ENCODE data around the gene LRRC3.

Gene LRRC3

GRCh38 chr21:44487831-44488230 is 32.5 kb downstream of the LRRC3 start:
- DNase-seq (ENCODE audit: insufficient read length, low spot score) (no peak), FAIRE-seq (no peak)
- TF ChIP-seq, protein P1, sequence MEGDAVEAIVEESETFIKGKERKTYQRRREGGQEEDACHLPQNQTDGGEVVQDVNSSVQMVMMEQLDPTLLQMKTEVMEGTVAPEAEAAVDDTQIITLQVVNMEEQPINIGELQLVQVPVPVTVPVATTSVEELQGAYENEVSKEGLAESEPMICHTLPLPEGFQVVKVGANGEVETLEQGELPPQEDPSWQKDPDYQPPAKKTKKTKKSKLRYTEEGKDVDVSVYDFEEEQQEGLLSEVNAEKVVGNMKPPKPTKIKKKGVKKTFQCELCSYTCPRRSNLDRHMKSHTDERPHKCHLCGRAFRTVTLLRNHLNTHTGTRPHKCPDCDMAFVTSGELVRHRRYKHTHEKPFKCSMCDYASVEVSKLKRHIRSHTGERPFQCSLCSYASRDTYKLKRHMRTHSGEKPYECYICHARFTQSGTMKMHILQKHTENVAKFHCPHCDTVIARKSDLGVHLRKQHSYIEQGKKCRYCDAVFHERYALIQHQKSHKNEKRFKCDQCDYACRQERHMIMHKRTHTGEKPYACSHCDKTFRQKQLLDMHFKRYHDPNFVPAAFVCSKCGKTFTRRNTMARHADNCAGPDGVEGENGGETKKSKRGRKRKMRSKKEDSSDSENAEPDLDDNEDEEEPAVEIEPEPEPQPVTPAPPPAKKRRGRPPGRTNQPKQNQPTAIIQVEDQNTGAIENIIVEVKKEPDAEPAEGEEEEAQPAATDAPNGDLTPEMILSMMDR (IDR thresholded peaks at IDR 0.05; ENCODE audit: insufficient read depth, missing control alignments), result no peak

- TF ChIP-seq, protein P1 (IDR thresholded peaks at IDR 0.05; ENCODE audit: insufficient read depth, missing control alignments), result no peak
- DNase-seq (ENCODE audit: insufficient read length, low spot score) (no peak), FAIRE-seq (no peak)
These were observed 34.7 kb downstream of the LRRC3 start for GRCh38 chr21:44489962-44490361.

- TF ChIP-seq, protein P1 (IDR thresholded peaks at IDR 0.05; ENCODE audit: insufficient read depth, missing control alignments), result no peak
- FAIRE-seq, result no peak
- DNase-seq (ENCODE audit: insufficient read length, low spot score), result no peak
These were observed 35.1 kb downstream of the LRRC3 start for GRCh38 chr21:44490405-44490804.

DNA sequence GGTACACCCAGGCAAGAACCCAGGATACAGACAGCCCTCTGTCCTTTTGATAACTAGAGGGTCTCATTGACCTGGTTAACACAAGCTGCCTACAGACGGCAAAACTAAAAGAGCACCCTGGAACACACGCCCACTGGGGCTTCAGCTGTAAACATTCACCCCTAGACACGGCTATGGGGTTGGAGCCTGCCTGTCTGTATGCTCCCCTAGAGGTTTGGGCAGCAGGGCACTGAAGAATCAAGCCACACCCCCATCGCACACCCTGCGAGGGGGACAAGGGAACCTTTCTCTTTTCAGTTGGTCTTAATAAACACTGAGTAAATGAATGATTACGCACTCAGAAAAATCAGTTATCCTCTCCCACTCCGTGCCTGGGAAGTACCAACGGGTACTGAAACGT is 35.5 kb downstream of the LRRC3 start:
- FAIRE-seq (no peak), DNase-seq (ENCODE audit: insufficient read length, low spot score) (no peak)
- TF ChIP-seq, protein P1 (IDR thresholded peaks at IDR 0.05; ENCODE audit: insufficient read depth, missing control alignments), result no peak

GRCh38 chr21:44492567-44493385 is 37.5 kb downstream of the LRRC3 start:
- TF ChIP-seq, protein P1 (IDR thresholded peaks at IDR 0.05; ENCODE audit: insufficient read depth, missing control alignments), result no peak
- DNase-seq (ENCODE audit: insufficient read length, low spot score) (no peak), FAIRE-seq (no peak)

- TF ChIP-seq, protein P1 (IDR thresholded peaks at IDR 0.05; ENCODE audit: insufficient read depth, missing control alignments), result no peak
- no peak for DNase-seq (ENCODE audit: insufficient read length, low spot score)
These were observed 39.1 kb downstream of the LRRC3 start for GRCh38 chr21:44494418-44494817.

DNA sequence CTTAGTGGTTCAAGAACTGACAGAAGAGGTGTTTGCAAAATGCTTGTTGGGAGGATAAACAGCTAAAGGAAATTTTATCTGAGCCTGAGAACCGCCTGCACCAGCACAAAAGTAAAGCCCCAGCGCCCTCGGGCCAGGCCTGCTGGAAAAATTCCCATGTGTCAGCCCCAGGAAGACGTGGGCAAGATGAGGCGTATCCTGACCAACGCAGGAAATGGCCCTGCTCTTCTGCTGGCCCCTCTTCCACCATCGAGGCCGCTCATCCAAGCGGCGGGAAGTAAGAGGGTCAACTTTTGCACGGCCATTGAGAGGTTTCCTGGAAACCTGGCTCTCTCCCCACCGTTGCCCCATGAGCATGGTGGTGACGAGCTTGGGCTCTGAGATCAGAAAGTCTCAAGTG is 39.6 kb downstream of the LRRC3 start:
- no peak for DNase-seq (ENCODE audit: insufficient read length, low spot score)
- TF ChIP-seq, protein P1 (IDR thresholded peaks at IDR 0.05; ENCODE audit: insufficient read depth, missing control alignments), result no peak
- FAIRE-seq, result no peak

More at GRCh38 chr21:44494418-44494817, 39.1 kb downstream of the LRRC3 start:
- no peak for FAIRE-seq
